ENCODE measurements around the gene SLC18A3. TPM values are rescaled to one million over a fixed set of nuclear protein-coding genes. Genes with fewer than 3 reads are reported as not detected.

The SLC18A3 gene
- total RNA-seq, 1 donor from 2014 or later, result not detected

DNA sequence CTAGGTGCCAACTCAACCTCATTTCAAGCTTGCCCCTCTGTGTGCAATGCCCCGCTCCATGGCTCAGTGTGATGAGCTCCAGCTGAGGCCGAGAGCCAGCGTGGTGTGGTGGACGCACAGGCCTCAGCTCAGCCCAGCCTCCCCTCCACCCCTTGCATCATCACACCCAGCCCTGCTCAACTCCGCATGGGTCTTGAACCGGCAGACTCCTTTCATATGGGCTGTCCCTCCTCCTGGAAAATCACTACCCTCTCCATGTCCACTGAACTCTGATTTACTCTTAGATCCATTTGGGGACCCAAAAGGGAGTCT is 16.6 kb upstream of the SLC18A3 start:
- intact Hi-C loops (cut with DNase I), result loop anchor here (5.0 to 10.0 kb wide), 2 partner anchors 56 to 471 kb away; partner anchors contain the start of genes ERCC6 and WASHC2A
- TF ChIP-seq, protein P1, sequence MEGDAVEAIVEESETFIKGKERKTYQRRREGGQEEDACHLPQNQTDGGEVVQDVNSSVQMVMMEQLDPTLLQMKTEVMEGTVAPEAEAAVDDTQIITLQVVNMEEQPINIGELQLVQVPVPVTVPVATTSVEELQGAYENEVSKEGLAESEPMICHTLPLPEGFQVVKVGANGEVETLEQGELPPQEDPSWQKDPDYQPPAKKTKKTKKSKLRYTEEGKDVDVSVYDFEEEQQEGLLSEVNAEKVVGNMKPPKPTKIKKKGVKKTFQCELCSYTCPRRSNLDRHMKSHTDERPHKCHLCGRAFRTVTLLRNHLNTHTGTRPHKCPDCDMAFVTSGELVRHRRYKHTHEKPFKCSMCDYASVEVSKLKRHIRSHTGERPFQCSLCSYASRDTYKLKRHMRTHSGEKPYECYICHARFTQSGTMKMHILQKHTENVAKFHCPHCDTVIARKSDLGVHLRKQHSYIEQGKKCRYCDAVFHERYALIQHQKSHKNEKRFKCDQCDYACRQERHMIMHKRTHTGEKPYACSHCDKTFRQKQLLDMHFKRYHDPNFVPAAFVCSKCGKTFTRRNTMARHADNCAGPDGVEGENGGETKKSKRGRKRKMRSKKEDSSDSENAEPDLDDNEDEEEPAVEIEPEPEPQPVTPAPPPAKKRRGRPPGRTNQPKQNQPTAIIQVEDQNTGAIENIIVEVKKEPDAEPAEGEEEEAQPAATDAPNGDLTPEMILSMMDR (IDR thresholded peaks at IDR 0.05), result no peak
- DNase-seq (ENCODE audit: low spot score in 2 of 2), result no peak
- no peaks in the 10 kb centered on the region for H3K9me3 ChIP-seq
- no peak overlapping the region for H3K27ac ChIP-seq
- H3K4me3 ChIP-seq, result no peak overlapping the region
- H3K27me3 ChIP-seq, result no peaks in the 10 kb centered on the region
- H3K36me3 ChIP-seq, result no peaks in the 10 kb centered on the region
- no peaks in the 10 kb centered on the region for H3K4me1 ChIP-seq

DNA sequence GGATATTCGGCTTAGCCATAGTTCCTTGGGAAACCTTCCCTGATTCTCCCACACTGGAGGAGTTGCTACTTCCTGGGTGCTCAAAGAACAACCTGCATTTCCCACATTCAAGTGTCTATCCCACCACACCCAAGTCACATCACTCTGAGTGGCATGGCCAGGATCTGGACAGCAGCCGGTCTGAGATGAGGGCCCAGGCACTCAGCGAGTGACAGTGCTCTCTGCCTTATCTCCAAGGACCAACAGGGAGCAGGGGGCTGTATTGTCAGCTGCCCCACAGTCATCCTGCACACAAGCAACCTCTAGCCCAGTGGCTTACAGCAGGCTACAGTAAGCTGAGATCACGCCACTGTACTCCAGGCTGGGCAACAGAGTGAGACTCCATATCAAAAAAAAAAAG is 16.1 kb upstream of the SLC18A3 start:
- no peak overlapping the region for H3K4me3 ChIP-seq
- H3K4me1 ChIP-seq, result no peaks in the 10 kb centered on the region
- H3K27me3 ChIP-seq, result no peaks in the 10 kb centered on the region
- no peaks in the 10 kb centered on the region for H3K9me3 ChIP-seq
- intact Hi-C loops (cut with DNase I), result loop anchor here (5.0 to 10.0 kb wide), 2 partner anchors 57 to 471 kb away; partner anchors contain the start of genes ERCC6 and WASHC2A
- no peak overlapping the region for H3K27ac ChIP-seq
- TF ChIP-seq, protein P1 (IDR thresholded peaks at IDR 0.05), result no peak
- no peaks in the 10 kb centered on the region for H3K36me3 ChIP-seq
- DNase-seq (ENCODE audit: low spot score in 2 of 2), result no peak

DNA sequence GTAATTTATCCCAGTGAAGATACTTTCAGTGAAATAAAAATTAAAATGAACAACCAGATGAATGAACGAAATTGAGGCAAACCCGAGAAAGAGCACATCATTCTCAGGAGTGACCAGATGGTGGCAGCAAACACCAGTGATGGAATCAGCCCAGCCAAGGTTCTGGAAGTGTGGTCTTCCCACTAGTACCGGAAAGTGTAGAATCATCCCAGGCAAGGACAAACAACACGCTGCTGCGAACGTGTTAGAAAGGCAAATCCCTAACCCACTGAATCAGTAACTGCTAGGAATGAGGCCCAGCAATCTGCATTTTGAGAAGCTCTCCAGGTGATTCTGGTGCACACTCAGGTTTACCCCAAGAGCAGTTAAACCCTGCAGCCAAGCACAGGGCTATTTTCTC is 15.5 kb upstream of the SLC18A3 start:
- no peaks in the 10 kb centered on the region for H3K4me1 ChIP-seq
- TF ChIP-seq, protein P1 (IDR thresholded peaks at IDR 0.05), result peak; percentile 51 to 77 (median 75)
- no peak overlapping the region for H3K4me3 ChIP-seq
- no peaks in the 10 kb centered on the region for H3K27me3 ChIP-seq
- intact Hi-C loops (cut with DNase I), result loop anchor here (5.0 to 10.0 kb wide), 2 partner anchors 57 to 470 kb away; partner anchors contain the start of genes ERCC6 and WASHC2A
- H3K9me3 ChIP-seq, result no peaks in the 10 kb centered on the region
- no peak overlapping the region for H3K27ac ChIP-seq
- no peaks in the 10 kb centered on the region for H3K36me3 ChIP-seq
- DNase-seq (ENCODE audit: low spot score in 2 of 2), result no peak

DNA sequence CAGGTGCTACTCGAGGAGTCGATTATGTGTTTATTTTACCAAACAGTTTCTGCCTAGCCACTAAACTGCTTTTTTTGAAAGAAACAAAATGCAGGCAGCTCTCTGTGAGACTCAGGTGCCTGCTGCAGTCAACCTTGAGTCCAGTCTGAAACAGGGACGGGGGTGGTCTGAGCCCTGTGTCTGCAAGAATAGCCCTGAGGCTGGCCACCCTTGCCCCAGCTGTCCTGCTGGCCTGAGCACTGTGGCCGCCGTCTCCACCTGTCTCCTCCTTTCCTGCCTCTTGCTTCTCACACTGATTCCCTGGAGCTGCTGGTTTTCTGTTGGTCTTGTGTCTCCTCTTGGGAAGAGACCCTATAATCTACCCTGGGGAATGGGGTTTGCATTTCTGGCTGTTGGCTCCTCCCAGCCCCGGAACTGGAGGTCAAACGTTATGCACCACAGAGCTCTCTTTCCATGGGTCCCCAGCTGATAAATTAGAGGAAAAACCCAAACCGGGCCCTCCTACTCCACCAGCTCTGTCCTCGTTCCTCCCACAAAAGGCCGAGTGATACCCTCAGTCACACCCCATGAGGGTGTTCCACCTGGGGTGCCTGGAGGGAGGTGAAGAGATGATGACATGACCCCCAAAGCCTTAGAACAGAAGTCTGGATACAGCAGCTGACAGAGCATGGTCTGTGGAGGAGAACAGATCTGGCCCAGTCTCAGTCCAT is 15.0 kb upstream of the SLC18A3 start:
- intact Hi-C loops (cut with DNase I), result loop anchor here (10.0 kb wide), 1 partner anchor 470 kb away; the partner anchor contains the start of gene WASHC2A
- no peak for DNase-seq (ENCODE audit: low spot score in 2 of 2)
- no peaks in the 10 kb centered on the region for H3K9me3 ChIP-seq
- H3K27ac ChIP-seq, result no peak overlapping the region
- no peaks in the 10 kb centered on the region for H3K4me1 ChIP-seq
- H3K27me3 ChIP-seq, result no peaks in the 10 kb centered on the region
- no peaks in the 10 kb centered on the region for H3K36me3 ChIP-seq
- TF ChIP-seq, protein P1 (IDR thresholded peaks at IDR 0.05), result no peak
- H3K4me3 ChIP-seq, result no peak overlapping the region

DNA sequence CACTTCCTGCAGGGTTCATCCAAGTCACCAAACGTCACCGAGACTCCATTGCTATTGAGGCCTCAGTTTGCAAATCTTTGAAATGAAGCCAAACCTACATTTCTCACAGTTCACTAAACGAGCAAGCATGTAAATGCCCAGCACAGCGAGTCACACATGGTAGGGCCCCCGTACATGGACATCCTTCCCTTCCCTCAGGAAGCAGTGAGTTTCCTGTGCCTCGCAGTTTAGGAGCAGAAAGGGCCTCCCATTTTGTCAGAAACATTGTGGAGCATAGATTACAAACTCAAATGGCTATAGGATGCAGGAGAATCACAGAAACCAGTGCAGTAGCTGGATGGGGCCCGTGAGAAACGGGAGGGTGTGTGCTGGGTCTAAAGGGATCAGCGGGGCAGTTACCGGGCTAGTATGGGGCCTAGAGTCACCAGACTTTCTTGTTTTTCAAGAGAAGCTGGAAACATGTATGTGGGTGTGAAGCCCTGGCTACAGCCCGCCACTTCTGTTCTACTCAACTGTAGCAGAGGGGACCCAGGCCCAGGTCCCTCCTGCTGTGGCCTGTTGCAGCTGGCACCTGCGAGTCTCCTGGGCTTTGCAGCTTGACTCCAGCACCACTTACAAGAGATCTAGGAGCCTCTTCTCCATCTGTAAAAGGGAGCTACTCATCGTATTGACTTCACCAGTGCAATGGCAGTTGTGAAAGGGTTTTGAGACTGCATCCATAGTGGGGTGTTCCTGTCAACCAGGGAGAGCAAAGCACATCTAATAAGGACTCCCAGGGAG is 14.2 kb upstream of the SLC18A3 start:
- Histone ChIP-seq H3K27ac (no peak overlapping the region), H3K9me3 (no peaks in the 10 kb centered on the region), H3K36me3 (no peaks in the 10 kb centered on the region), H3K4me3 (no peak overlapping the region), H3K27me3 (no peaks in the 10 kb centered on the region), H3K4me1 (no peaks in the 10 kb centered on the region)
- TF ChIP-seq, protein P1 (IDR thresholded peaks at IDR 0.05), result no peak
- intact Hi-C loops (cut with DNase I), result loop anchor here (10.0 kb wide), 1 partner anchor 469 kb away; the partner anchor contains the start of gene WASHC2A
- peak in 1 of 2 donors; percentile 43 for DNase-seq (ENCODE audit: low spot score in 2 of 2)
